Glomerular visceral epithelial cell (primary cell): ENCODE measurements around the gene ADRA2C.
A peak's percentile ranks its signal among the peaks of the same experiment; 100 is the strongest.

Experiments used
- DNase-seq: peaks from one replicate; pipeline ENCODE4 v3.0.0-alpha.2; 2016; ENCODE audit errors: extremely low spot score

Gene ADRA2C

GRCh38 chr4:3733195-3733594 lies 33.0 kb upstream of the ADRA2C start:
- DNase-seq, result no peak

- no peak for DNase-seq
These were observed 31.0 kb upstream of the ADRA2C start for GRCh38 chr4:3735196-3735595.

- no peak for DNase-seq
These were observed 29.9 kb upstream of the ADRA2C start for GRCh38 chr4:3736290-3736689.

GRCh38 chr4:3736806-3737205 lies 29.4 kb upstream of the ADRA2C start:
- no peak for DNase-seq

- no peak for DNase-seq
These were observed 26.6 kb upstream of the ADRA2C start for GRCh38 chr4:3739577-3739976.

GRCh38 chr4:3740256-3740655 lies 25.9 kb upstream of the ADRA2C start:
- DNase-seq, result no peak

GRCh38 chr4:3741217-3742011 lies 24.8 kb upstream of the ADRA2C start:
- DNase-seq, result no peak

GRCh38 chr4:3742610-3743009 lies 23.6 kb upstream of the ADRA2C start:
- no peak for DNase-seq

- DNase-seq, result no peak
These were observed 22.0 kb upstream of the ADRA2C start for GRCh38 chr4:3744232-3744631.

GRCh38 chr4:3744901-3745300 lies 21.3 kb upstream of the ADRA2C start:
- no peak for DNase-seq

GRCh38 chr4:3745886-3746656 lies 20.1 kb upstream of the ADRA2C start:
- DNase-seq, result no peak

GRCh38 chr4:3746701-3747580 lies 19.2 kb upstream of the ADRA2C start:
- DNase-seq, result peak; percentile 2

GRCh38 chr4:3747581-3747904 lies 18.6 kb upstream of the ADRA2C start:
- DNase-seq, result no peak

GRCh38 chr4:3748136-3748898 lies 17.9 kb upstream of the ADRA2C start:
- no peak for DNase-seq

- DNase-seq, result no peak
These were observed 17.1 kb upstream of the ADRA2C start for GRCh38 chr4:3749081-3749480.

- no peak for DNase-seq
These were observed 15.9 kb upstream of the ADRA2C start for GRCh38 chr4:3750334-3750733.

GRCh38 chr4:3752022-3752421 lies 14.2 kb upstream of the ADRA2C start:
- DNase-seq, result no peak

- DNase-seq, result no peak
These were observed 12.3 kb upstream of the ADRA2C start for GRCh38 chr4:3753726-3754412.

- DNase-seq, result no peak
These were observed 9.7 kb upstream of the ADRA2C start for GRCh38 chr4:3756343-3757059.

GRCh38 chr4:3759236-3759635 lies 6.9 kb upstream of the ADRA2C start:
- no peak for DNase-seq
